Tibial nerve (tissue), 3 donors: ENCODE results near the gene B4GALNT1.

Experiments
- EP300 ChIP-seq, 2 donors: sonication (generic); formaldehyde crosslinking; IDR thresholded peaks; one replicate each; pipeline ENCODE4 v1.6.1; 2017; ENCODE audit warnings: antibody characterized with exemption in 2 of 2, mild to moderate bottlenecking in 1 of 2
- POLR2A ChIP-seq, 2 donors: fragments of 450-650 bp; IDR thresholded peaks; one replicate each; pipeline ENCODE4 v1.6.1; 2017; ENCODE audit warnings: antibody characterized with exemption in 2 of 2, mild to moderate bottlenecking in 2 of 2, moderate library complexity in 2 of 2

DNA sequence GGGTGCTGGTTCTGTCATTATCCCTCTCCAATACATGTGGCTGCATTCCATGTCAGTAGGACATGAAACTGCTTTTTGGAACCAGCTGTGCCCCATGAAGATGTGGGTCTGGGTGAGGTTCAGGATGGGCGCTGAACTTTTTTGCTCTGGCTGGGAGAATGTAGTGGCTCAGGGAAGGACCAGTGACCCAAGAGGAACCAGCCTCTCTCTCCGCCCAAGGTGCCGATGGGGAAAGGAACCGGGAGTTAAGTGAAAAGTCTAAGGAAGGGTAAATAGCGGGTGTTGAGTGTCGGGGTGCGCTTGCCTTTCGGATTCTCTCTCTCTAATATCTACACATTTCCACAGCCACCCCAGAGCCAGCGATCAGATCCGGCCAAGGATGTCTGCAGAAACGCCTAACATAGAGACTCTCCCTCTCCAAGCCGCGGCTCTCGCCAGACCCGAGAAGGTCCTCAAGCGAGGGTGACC lies 14.0 kb downstream of the B4GALNT1 start:
- TF ChIP-seq POLR2A (IDR thresholded peaks at IDR 0.05): no peak
- no peak for TF ChIP-seq EP300 (IDR thresholded peaks at IDR 0.05)
